Femur (tissue), 1 donor: ENCODE measurements around the gene COL4A2.

Source experiments
- DNase-seq: peaks from one replicate; pipeline ENCODE4 v3.0.0-alpha.2; 2017

Gene COL4A2

GRCh38 chr13:110423689-110424302, 116.7 kb downstream of the COL4A2 start:
- DNase-seq, result no peak

GRCh38 chr13:110424569-110425443, 117.7 kb downstream of the COL4A2 start:
- DNase-seq, result no peak

GRCh38 chr13:110425444-110425780, 118.3 kb downstream of the COL4A2 start:
- no peak for DNase-seq

- no peak for DNase-seq
Measured at GRCh38 chr13:110426735-110427134, 119.7 kb downstream of the COL4A2 start.

- no peak for DNase-seq
Measured at GRCh38 chr13:110428313-110428712, 121.2 kb downstream of the COL4A2 start.

GRCh38 chr13:110430391-110431336, 123.6 kb downstream of the COL4A2 start:
- peak; percentile 11 for DNase-seq

- DNase-seq, result peak; percentile 78
Measured at GRCh38 chr13:110431425-110432294, 124.6 kb downstream of the COL4A2 start.

- DNase-seq, result no peak
Measured at GRCh38 chr13:110432522-110432921, 125.4 kb downstream of the COL4A2 start.

- DNase-seq, result peak; percentile 66
Measured at GRCh38 chr13:110433014-110433413, 125.9 kb downstream of the COL4A2 start.

GRCh38 chr13:110434629-110435028, 127.5 kb downstream of the COL4A2 start:
- peak; percentile 6 for DNase-seq

GRCh38 chr13:110435331-110435730, 128.2 kb downstream of the COL4A2 start:
- DNase-seq, result no peak

- no peak for DNase-seq
Measured at GRCh38 chr13:110436276-110436675, 129.2 kb downstream of the COL4A2 start.

GRCh38 chr13:110436786-110437370, 129.8 kb downstream of the COL4A2 start:
- DNase-seq, result no peak

- DNase-seq, result no peak
Measured at GRCh38 chr13:110438211-110438610, 131.1 kb downstream of the COL4A2 start.

- DNase-seq, result no peak
Measured at GRCh38 chr13:110438776-110439175, 131.7 kb downstream of the COL4A2 start.

GRCh38 chr13:110440946-110441731, 134.1 kb downstream of the COL4A2 start:
- DNase-seq, result peak; percentile 12

GRCh38 chr13:110442930-110443621, 136.0 kb downstream of the COL4A2 start:
- DNase-seq, result peak; percentile 9

- no peak for DNase-seq
Measured at GRCh38 chr13:110443622-110444225, 136.6 kb downstream of the COL4A2 start.

GRCh38 chr13:110444226-110444653, 137.2 kb downstream of the COL4A2 start:
- no peak for DNase-seq

- DNase-seq, result no peak
Measured at GRCh38 chr13:110445183-110445582, 138.1 kb downstream of the COL4A2 start.
